IMR-90 (cell line): ENCODE results near the gene NHP2.

Experiments used
- BHLHE40 ChIP-seq: fragments of 150-350 bp; IDR thresholded peaks from 2 replicates; pipeline ENCODE4 v1.6.1; 2016; ENCODE audit warnings: mild to moderate bottlenecking, low read depth, low read length
- CHD1 ChIP-seq: IDR thresholded peaks from 2 replicates; pipeline ENCODE4 v1.6.1; 2012; ENCODE audit warnings: low read depth, low read length, improper control_type of control experiment
- CTCF ChIP-seq: conservative IDR thresholded peaks from 2 replicates; pipeline ENCODE4 v1.5.1; 2012; ENCODE audit warnings: mild to moderate bottlenecking, low read depth, low read length, improper control_type of control experiment
- FOS ChIP-seq: fragments of 150-350 bp; IDR thresholded peaks from 2 replicates; pipeline ENCODE4 v1.6.1; 2016; ENCODE audit warnings: low read depth, low read length
- MAZ ChIP-seq: IDR thresholded peaks from 2 replicates; pipeline ENCODE4 v1.6.1; 2012; ENCODE audit warnings: low read depth, mild to moderate bottlenecking, low read length, improper control_type of control experiment, moderate library complexity, borderline replicate concordance
- POLR2A ChIP-seq: IDR thresholded peaks from 2 replicates; pipeline ENCODE4 v1.6.1; 2012; ENCODE audit warnings: mild to moderate bottlenecking, low read depth, low read length
- RAD21 ChIP-seq: IDR thresholded peaks from 2 replicates; pipeline ENCODE4 v1.6.1; 2012; ENCODE audit warnings: low read length, improper control_type of control experiment
- RFX5 ChIP-seq: IDR thresholded peaks from 2 replicates; pipeline ENCODE4 v1.8.0; 2012; ENCODE audit warnings: low read depth, mild to moderate bottlenecking, low read length, moderate library complexity
- SMC3 ChIP-seq: fragments of 150-350 bp; IDR thresholded peaks from 2 replicates; pipeline ENCODE4 v1.6.1; 2016; ENCODE audit warnings: low read depth, mild to moderate bottlenecking, antibody characterized with exemption, low read length, moderate library complexity
- TF ChIP-seq, protein P1 (sequence below): fragments of 150-350 bp; IDR thresholded peaks from 2 replicates; pipeline ENCODE4 v1.6.1; 2017; ENCODE audit warnings: mild to moderate bottlenecking, antibody characterized with exemption, low read length, low read depth

- no peak for TF ChIP-seq BHLHE40
- no peak for TF ChIP-seq MAZ
- TF ChIP-seq RAD21, result no peak
- TF ChIP-seq CTCF, result no peak
- no peak for TF ChIP-seq POLR2A
- TF ChIP-seq, protein P1, sequence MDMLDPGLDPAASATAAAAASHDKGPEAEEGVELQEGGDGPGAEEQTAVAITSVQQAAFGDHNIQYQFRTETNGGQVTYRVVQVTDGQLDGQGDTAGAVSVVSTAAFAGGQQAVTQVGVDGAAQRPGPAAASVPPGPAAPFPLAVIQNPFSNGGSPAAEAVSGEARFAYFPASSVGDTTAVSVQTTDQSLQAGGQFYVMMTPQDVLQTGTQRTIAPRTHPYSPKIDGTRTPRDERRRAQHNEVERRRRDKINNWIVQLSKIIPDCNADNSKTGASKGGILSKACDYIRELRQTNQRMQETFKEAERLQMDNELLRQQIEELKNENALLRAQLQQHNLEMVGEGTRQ, result no peak
- no peak for TF ChIP-seq CHD1
- TF ChIP-seq RFX5, result no peak
- TF ChIP-seq SMC3, result no peak
- no peak for TF ChIP-seq FOS
These were observed 23.1 kb upstream of the NHP2 start for GRCh38 chr5:178176791-178177190.
